Measurements from ENCODE around the gene ZMAT5.

The ZMAT5 gene

GRCh38 chr22:29731058-29731850 lies 35.6 kb downstream of the ZMAT5 start:
- no peak overlapping the region for H3K27ac ChIP-seq (ENCODE audit: poor library complexity, severe bottlenecking)
- H3K36me3 ChIP-seq (ENCODE audit: low read depth), result no peaks in the 10 kb centered on the region
- DNase-seq (ENCODE audit: low spot score), result no peak
- H3K4me3 ChIP-seq (ENCODE audit: severe bottlenecking), result no peak overlapping the region
- no peaks in the 10 kb centered on the region for H3K4me1 ChIP-seq (ENCODE audit: insufficient read depth, poor library complexity, severe bottlenecking)
- TF ChIP-seq CTCF (IDR thresholded peaks at IDR 0.05; ENCODE audit: poor library complexity, severe bottlenecking), result no peak
- no peaks in the 10 kb centered on the region for H3K9me3 ChIP-seq (ENCODE audit: severe bottlenecking)
- no peaks in the 10 kb centered on the region for H3K27me3 ChIP-seq (ENCODE audit: insufficient read depth, poor library complexity, severe bottlenecking)
- ATAC-seq (ENCODE audit: low read depth), result no peak

GRCh38 chr22:29729161-29729560 lies 37.6 kb downstream of the ZMAT5 start:
- no peak overlapping the region for H3K4me3 ChIP-seq (ENCODE audit: severe bottlenecking)
- H3K9me3 ChIP-seq (ENCODE audit: severe bottlenecking), result no peaks in the 10 kb centered on the region
- H3K36me3 ChIP-seq (ENCODE audit: low read depth), result no peaks in the 10 kb centered on the region
- ATAC-seq (ENCODE audit: low read depth) (no peak), DNase-seq (ENCODE audit: low spot score) (no peak)
- H3K27ac ChIP-seq (ENCODE audit: poor library complexity, severe bottlenecking), result no peak overlapping the region
- no peaks in the 10 kb centered on the region for H3K27me3 ChIP-seq (ENCODE audit: insufficient read depth, poor library complexity, severe bottlenecking)
- no peak for TF ChIP-seq CTCF (IDR thresholded peaks at IDR 0.05; ENCODE audit: poor library complexity, severe bottlenecking)
- H3K4me1 ChIP-seq (ENCODE audit: insufficient read depth, poor library complexity, severe bottlenecking), result no peaks in the 10 kb centered on the region

GRCh38 chr22:29727131-29727523 lies 39.7 kb downstream of the ZMAT5 start:
- Histone ChIP-seq H3K36me3 (ENCODE audit: low read depth) (no peaks in the 10 kb centered on the region), H3K4me3 (ENCODE audit: severe bottlenecking) (no peak overlapping the region), H3K27me3 (ENCODE audit: insufficient read depth, poor library complexity, severe bottlenecking) (no peaks in the 10 kb centered on the region), H3K4me1 (ENCODE audit: insufficient read depth, poor library complexity, severe bottlenecking) (no peaks in the 10 kb centered on the region), H3K27ac (ENCODE audit: poor library complexity, severe bottlenecking) (no peak overlapping the region), H3K9me3 (ENCODE audit: severe bottlenecking) (no peaks in the 10 kb centered on the region)
- no peak for DNase-seq (ENCODE audit: low spot score)
- peak; percentile 31 for TF ChIP-seq CTCF (IDR thresholded peaks at IDR 0.05; ENCODE audit: poor library complexity, severe bottlenecking)
- no peak for ATAC-seq (ENCODE audit: low read depth)

DNA sequence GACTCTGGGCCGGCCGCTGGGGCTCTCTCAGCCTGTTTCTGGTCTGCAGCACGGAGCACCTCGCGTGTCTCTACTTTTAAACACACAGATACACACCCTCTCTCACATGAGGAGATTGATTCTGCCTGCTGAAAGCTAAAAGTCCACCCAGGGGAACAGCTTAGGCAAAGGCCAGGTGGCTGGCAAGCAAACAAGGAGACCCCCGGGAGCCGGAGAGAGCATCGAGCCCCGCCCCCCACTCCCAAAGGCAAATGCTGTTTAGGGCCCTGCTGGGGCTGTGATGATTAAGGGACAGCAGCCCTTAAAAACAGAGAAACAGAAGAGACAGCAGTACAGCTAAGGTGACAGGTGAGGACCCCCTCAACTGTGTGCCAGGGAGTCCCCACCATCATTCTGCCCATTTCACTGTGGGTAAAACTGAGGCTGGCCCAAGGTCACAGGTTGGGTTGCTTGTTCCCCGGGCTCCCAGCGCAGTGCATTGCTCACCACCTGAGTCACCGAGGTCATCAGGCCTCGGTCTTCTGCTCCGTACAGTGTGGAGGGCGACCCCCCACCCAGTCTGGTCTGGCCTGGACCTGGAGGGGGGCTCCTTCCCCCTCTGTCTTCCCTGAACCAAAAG lies 40.2 kb downstream of the ZMAT5 start:
- H3K36me3 ChIP-seq (ENCODE audit: low read depth), result no peaks in the 10 kb centered on the region
- no peaks in the 10 kb centered on the region for H3K4me1 ChIP-seq (ENCODE audit: insufficient read depth, poor library complexity, severe bottlenecking)
- ATAC-seq (ENCODE audit: low read depth) (no peak), DNase-seq (ENCODE audit: low spot score) (no peak)
- TF ChIP-seq CTCF (IDR thresholded peaks at IDR 0.05; ENCODE audit: poor library complexity, severe bottlenecking), result no peak
- H3K9me3 ChIP-seq (ENCODE audit: severe bottlenecking), result no peaks in the 10 kb centered on the region
- no peak overlapping the region for H3K4me3 ChIP-seq (ENCODE audit: severe bottlenecking)
- H3K27me3 ChIP-seq (ENCODE audit: insufficient read depth, poor library complexity, severe bottlenecking), result peaks cover under 1% of the 10 kb centered on the region
- H3K27ac ChIP-seq (ENCODE audit: poor library complexity, severe bottlenecking), result no peak overlapping the region

DNA sequence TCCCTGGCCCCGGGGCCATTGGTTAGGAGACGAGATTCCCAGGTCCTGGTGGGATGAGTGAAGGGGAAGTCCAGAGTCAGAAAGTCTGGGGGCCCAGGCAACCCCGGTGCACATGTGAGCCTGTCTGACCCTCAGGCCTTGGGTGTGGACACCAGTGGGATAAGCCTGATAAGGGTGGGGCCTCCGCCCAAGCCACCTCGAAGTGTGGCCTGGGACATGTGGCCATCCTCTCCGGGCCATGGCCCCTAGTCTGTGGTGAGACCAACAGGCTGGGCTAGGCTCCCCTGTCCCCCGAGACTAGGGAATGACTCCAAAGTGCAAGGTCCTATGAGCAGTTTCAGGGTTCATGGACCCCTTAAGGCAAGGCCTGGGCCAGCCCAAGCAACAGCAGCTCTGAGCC lies 40.7 kb downstream of the ZMAT5 start:
- Histone ChIP-seq H3K4me3 (ENCODE audit: severe bottlenecking) (no peak overlapping the region), H3K27me3 (ENCODE audit: insufficient read depth, poor library complexity, severe bottlenecking) (peaks cover 5% of the 10 kb centered on the region), H3K27ac (ENCODE audit: poor library complexity, severe bottlenecking) (no peak overlapping the region), H3K36me3 (ENCODE audit: low read depth) (no peaks in the 10 kb centered on the region), H3K9me3 (ENCODE audit: severe bottlenecking) (no peaks in the 10 kb centered on the region), H3K4me1 (ENCODE audit: insufficient read depth, poor library complexity, severe bottlenecking) (no peaks in the 10 kb centered on the region)
- no peak for TF ChIP-seq CTCF (IDR thresholded peaks at IDR 0.05; ENCODE audit: poor library complexity, severe bottlenecking)
- ATAC-seq (ENCODE audit: low read depth) (no peak), DNase-seq (ENCODE audit: low spot score) (no peak)
